Tibial artery (tissue), 4 donors: ENCODE data around the gene METTL16.

Experiments used
- DNase-seq, 2 donors: peaks; one replicate each; pipeline ENCODE4 v3.0.0-alpha.2; 2019
- H3K27ac ChIP-seq, 2 donors: fragments of 200-600 bp; sonication (generic) in 1 of 2; 1 replicate in 1 of 2; 2 replicates in 1 of 2; pipeline ENCODE4 v1.5.1; 2018 to 2019; ENCODE audit warnings: mild to moderate bottlenecking in 1 of 2
- H3K27me3 ChIP-seq, 2 donors: fragments of 200-600 bp; sonication (generic) in 1 of 2; one replicate each; pipeline versions ENCODE4 v1.5.1 to v1.6.0; 2016 to 2019
- H3K36me3 ChIP-seq, 3 donors: fragments of 200-600 bp; sonication (generic) in 2 of 3; one replicate each; pipeline ENCODE4 v1.5.1; 2016 to 2019; ENCODE audit warnings: mild to moderate bottlenecking in 2 of 3
- H3K4me1 ChIP-seq, 4 donors: fragments of 200-600 bp; sonication (generic) in 2 of 4; 1 replicate in 3 of 4; 2 replicates in 1 of 4; pipeline ENCODE4 v1.5.1; 2016 to 2019
- H3K4me3 ChIP-seq, 2 donors: fragments of 200-600 bp; sonication (generic) in 1 of 2; 1 replicate in 1 of 2; 2 replicates in 1 of 2; pipeline ENCODE4 v1.5.1; 2018 to 2019; ENCODE audit warnings: mild to moderate bottlenecking in 2 of 2
- H3K9me3 ChIP-seq, 3 donors: fragments of 200-600 bp; sonication (generic) in 1 of 3; one replicate each; pipeline ENCODE4 v1.5.1; 2016 to 2019
- CTCF ChIP-seq, 2 experiments: fragments of 200-600 bp in 1 of 2; fragments of 450-650 bp in 1 of 2; IDR thresholded peaks; one replicate each; pipeline ENCODE4 v1.5.1; 2017 to 2019; ENCODE audit warnings: antibody characterized with exemption in 2 of 2, mild to moderate bottlenecking in 1 of 2, moderate library complexity in 1 of 2
- intact Hi-C: fragments of 100-400 bp; cut with DNase I; formaldehyde crosslinking; loops from one replicate; pipeline ENCODE4 v1.15.0; 2023; ENCODE audit warnings: low total_unique reads

The METTL16 gene

GRCh38 chr17:2395258-2396181, 116.2 kb downstream of the METTL16 start:
- H3K27me3 ChIP-seq: no peaks in the 10 kb centered on the region
- DNase-seq: peak in 1 of 2 donors; percentile 82
- peaks cover 0 to 6% (median 0%) of the 10 kb centered on the region in 3 donors for H3K36me3 ChIP-seq
- H3K27ac ChIP-seq: peak overlapping the region; percentile 91 to 100
- intact Hi-C loops: no loop called here
- TF ChIP-seq CTCF (IDR thresholded peaks at IDR 0.05): no peak
- H3K4me1 ChIP-seq: peaks cover 18 to 71% (median 61%) of the 10 kb centered on the region in 4 donors
- no peaks in the 10 kb centered on the region for H3K9me3 ChIP-seq
- peak overlapping the region in 1 of 2 donors; percentile 51 for H3K4me3 ChIP-seq

- Histone ChIP-seq H3K27me3 (no peaks in the 10 kb centered on the region), H3K9me3 (no peaks in the 10 kb centered on the region), H3K4me1 (peaks cover 18 to 79% (median 67%) of the 10 kb centered on the region in 4 donors), H3K4me3 (peak overlapping the region in 1 of 2 donors; percentile 88), H3K27ac (peak overlapping the region; percentile 91 to 100), H3K36me3 (peaks cover 0 to 6% (median 0%) of the 10 kb centered on the region in 3 donors)
- no peak for TF ChIP-seq CTCF (IDR thresholded peaks at IDR 0.05)
- intact Hi-C loops: no loop called here
- no peak for DNase-seq
Observed at GRCh38 chr17:2394775-2395201, 116.9 kb downstream of the METTL16 start.

GRCh38 chr17:2393954-2394749, 117.5 kb downstream of the METTL16 start:
- Histone ChIP-seq H3K27ac (peak overlapping the region; percentile 91 to 100), H3K9me3 (no peaks in the 10 kb centered on the region), H3K4me1 (peaks cover 18 to 79% (median 67%) of the 10 kb centered on the region in 4 donors), H3K36me3 (peaks cover 0 to 6% (median 0%) of the 10 kb centered on the region in 3 donors), H3K27me3 (no peaks in the 10 kb centered on the region), H3K4me3 (peak overlapping the region; percentile 84 to 88)
- no peak for DNase-seq
- intact Hi-C loops: no loop called here
- TF ChIP-seq CTCF (IDR thresholded peaks at IDR 0.05): no peak

GRCh38 chr17:2393174-2393953, 118.3 kb downstream of the METTL16 start:
- Histone ChIP-seq H3K9me3 (no peaks in the 10 kb centered on the region), H3K27me3 (no peaks in the 10 kb centered on the region), H3K36me3 (peaks cover 0 to 6% (median 0%) of the 10 kb centered on the region in 3 donors), H3K4me3 (peak overlapping the region; percentile 84 to 88), H3K4me1 (peaks cover 18 to 72% (median 64%) of the 10 kb centered on the region in 4 donors), H3K27ac (peak overlapping the region; percentile 91 to 100)
- TF ChIP-seq CTCF (IDR thresholded peaks at IDR 0.05): no peak
- DNase-seq: peak; percentile 84 to 95
- intact Hi-C loops: no loop called here
